Parathyroid adenoma (tissue), 2 donors: Measurements from ENCODE around the gene ACAD8.
A peak's percentile ranks its signal among the peaks of the same experiment; 100 is the strongest.

Experiments
- H2AFZ ChIP-seq: fragments of 300-600 bp; sonication (generic); one replicate; pipeline ENCODE4 v1.7.0; 2017; ENCODE audit warnings: antibody characterized with exemption, mild to moderate bottlenecking
- H3K27ac ChIP-seq: fragments of 300-600 bp; sonication (generic); one replicate; pipeline ENCODE4 v1.7.0; 2017
- H3K27me3 ChIP-seq: fragments of 300-600 bp; sonication (generic); one replicate; pipeline ENCODE4 v1.7.0; 2017; ENCODE audit warnings: low read length; ENCODE audit not compliant: control insufficient read depth, insufficient read depth
- H3K36me3 ChIP-seq: fragments of 300-600 bp; sonication (generic); one replicate; pipeline ENCODE4 v1.7.0; 2017; ENCODE audit warnings: low read length; ENCODE audit not compliant: control insufficient read depth, insufficient read depth
- H3K4me1 ChIP-seq: fragments of 300-600 bp; sonication (generic); one replicate; pipeline ENCODE4 v1.7.0; 2017; ENCODE audit warnings: control low read depth
- H3K4me2 ChIP-seq: fragments of 300-600 bp; sonication (generic); one replicate; pipeline ENCODE4 v1.7.0; 2017; ENCODE audit warnings: low read length
- H3K4me3 ChIP-seq: fragments of 300-600 bp; sonication (generic); one replicate; pipeline ENCODE4 v1.7.0; 2017; ENCODE audit warnings: low read depth, low read length
- H3K79me2 ChIP-seq: fragments of 300-600 bp; sonication (generic); one replicate; pipeline ENCODE4 v1.7.0; 2017; ENCODE audit warnings: control low read depth
- H3K9ac ChIP-seq: fragments of 300-600 bp; sonication (generic); one replicate; pipeline ENCODE4 v1.7.0; 2017; ENCODE audit warnings: mild to moderate bottlenecking
- H3K9me3 ChIP-seq: fragments of 300-600 bp; sonication (generic); one replicate; pipeline ENCODE4 v1.7.0; 2017; ENCODE audit warnings: low read length; ENCODE audit not compliant: control insufficient read depth
- CTCF ChIP-seq: fragments of 300-600 bp; sonication (generic); IDR thresholded peaks from one replicate; pipeline ENCODE4 v1.7.0; 2017; ENCODE audit warnings: antibody characterized with exemption, mild to moderate bottlenecking
- donor health status: primary hyperparathyroidism.

Gene ACAD8

DNA sequence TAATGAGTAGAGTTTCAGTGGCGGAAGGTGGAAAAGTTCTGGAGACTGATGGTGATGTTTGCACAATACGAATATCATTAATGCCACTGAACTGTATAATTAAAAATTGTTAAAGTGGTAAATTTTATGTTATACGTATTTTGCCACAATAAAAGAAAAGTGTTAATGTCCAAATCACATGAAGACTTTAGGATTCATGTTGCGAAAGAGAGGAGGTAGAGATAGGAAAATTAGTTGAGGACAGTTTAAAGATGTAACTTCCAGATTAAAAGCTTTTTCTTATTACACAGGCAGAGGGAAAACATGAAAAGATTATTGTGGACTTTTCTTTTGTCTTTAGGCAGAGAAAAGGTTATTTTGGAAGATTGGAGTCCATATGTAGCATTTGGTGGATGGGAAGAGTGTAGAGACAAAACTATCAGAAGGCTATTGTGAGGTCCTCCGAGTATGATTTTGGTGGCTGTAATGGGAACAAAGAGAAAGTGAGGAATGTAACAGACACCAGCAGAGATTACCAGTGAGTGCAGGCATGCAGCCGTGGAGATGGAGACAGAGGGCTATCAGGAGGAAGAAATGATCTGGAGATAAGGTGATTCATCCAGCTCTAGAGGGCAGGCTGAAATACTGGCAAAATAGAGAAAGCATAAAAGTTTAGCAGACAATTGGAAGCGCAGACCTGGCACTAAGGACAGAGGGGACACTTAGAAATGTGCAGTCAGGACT, 16.4 kb upstream of the ACAD8 start:
- Histone ChIP-seq H3K27me3 (no peaks in the 10 kb centered on the region), H2AFZ (no peak overlapping the region), H3K79me2 (no peaks in the 10 kb centered on the region), H3K36me3 (no peaks in the 10 kb centered on the region), H3K9me3 (no peaks in the 10 kb centered on the region), H3K27ac (peak overlapping the region; percentile 63), H3K4me2 (no peak overlapping the region), H3K9ac (no peak overlapping the region), H3K4me3 (no peak overlapping the region), H3K4me1 (peaks cover 23% of the 10 kb centered on the region)
- TF ChIP-seq CTCF, result no peak

- H3K4me1 ChIP-seq, result peaks cover 22% of the 10 kb centered on the region
- no peaks in the 10 kb centered on the region for H3K27me3 ChIP-seq
- no peak overlapping the region for H3K9ac ChIP-seq
- no peaks in the 10 kb centered on the region for H3K9me3 ChIP-seq
- H3K4me2 ChIP-seq, result no peak overlapping the region
- H3K27ac ChIP-seq, result peak overlapping the region; percentile 63
- H2AFZ ChIP-seq, result no peak overlapping the region
- no peaks in the 10 kb centered on the region for H3K79me2 ChIP-seq
- H3K4me3 ChIP-seq, result no peak overlapping the region
- no peak for TF ChIP-seq CTCF
- H3K36me3 ChIP-seq, result no peaks in the 10 kb centered on the region
These were observed 15.8 kb upstream of the ACAD8 start for GRCh38 chr11:134237557-134237922.

DNA sequence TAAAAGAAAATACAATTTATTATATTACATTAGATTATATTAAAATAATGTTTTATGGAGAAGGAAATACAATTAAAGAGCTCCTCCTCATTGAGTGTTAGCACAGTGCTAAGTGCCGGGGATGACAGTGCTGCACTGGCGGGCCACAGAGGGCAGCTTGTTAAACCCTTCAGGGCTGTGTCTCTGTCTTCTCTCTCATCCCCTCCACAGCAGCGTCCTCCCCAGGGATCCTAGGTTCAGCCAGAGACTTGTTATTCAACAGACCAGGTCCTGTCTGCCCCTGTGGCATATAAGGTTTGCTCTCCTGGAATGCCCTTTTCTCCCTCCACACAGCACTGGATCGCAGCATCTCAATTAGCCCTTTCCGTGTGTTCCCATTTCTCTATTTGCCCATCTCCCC, 14.4 kb upstream of the ACAD8 start:
- no peak overlapping the region for H3K4me2 ChIP-seq
- H3K27ac ChIP-seq, result no peak overlapping the region
- no peak overlapping the region for H2AFZ ChIP-seq
- H3K9ac ChIP-seq, result no peak overlapping the region
- H3K27me3 ChIP-seq, result no peaks in the 10 kb centered on the region
- H3K36me3 ChIP-seq, result no peaks in the 10 kb centered on the region
- no peaks in the 10 kb centered on the region for H3K79me2 ChIP-seq
- no peaks in the 10 kb centered on the region for H3K9me3 ChIP-seq
- no peak overlapping the region for H3K4me3 ChIP-seq
- peaks cover 16% of the 10 kb centered on the region for H3K4me1 ChIP-seq
- no peak for TF ChIP-seq CTCF

- Histone ChIP-seq H3K27me3 (no peaks in the 10 kb centered on the region), H3K4me3 (no peak overlapping the region), H3K79me2 (no peaks in the 10 kb centered on the region), H3K9ac (no peak overlapping the region), H3K36me3 (no peaks in the 10 kb centered on the region), H3K4me2 (no peak overlapping the region), H3K4me1 (peaks cover 10% of the 10 kb centered on the region), H3K9me3 (no peaks in the 10 kb centered on the region), H2AFZ (no peak overlapping the region), H3K27ac (no peak overlapping the region)
- TF ChIP-seq CTCF, result no peak
These were observed 12.8 kb upstream of the ACAD8 start for GRCh38 chr11:134240592-134240991.

DNA sequence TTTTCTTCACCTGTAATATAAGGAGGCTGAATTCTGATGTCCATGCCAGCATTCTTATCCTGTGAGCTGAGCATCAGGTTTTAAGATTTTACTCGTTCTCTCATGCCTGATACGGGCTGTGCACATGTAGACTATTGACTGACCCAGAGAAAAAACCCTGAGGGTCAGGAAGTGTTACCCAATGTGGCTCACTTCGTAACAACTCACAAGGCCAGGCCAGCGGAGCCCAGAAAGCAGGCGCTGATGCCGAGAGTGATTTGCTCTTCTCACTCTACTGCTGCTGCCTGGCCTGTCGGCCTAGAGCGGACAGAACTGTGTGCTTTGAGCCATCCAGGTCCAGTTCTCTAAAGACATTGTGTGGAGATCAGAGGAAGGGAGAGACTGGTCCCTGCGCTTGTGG, 11.0 kb upstream of the ACAD8 start:
- Histone ChIP-seq H3K27me3 (no peaks in the 10 kb centered on the region), H3K9me3 (no peaks in the 10 kb centered on the region), H3K36me3 (no peaks in the 10 kb centered on the region), H3K4me1 (peaks cover 6% of the 10 kb centered on the region), H2AFZ (no peak overlapping the region), H3K27ac (no peak overlapping the region), H3K4me3 (no peak overlapping the region), H3K4me2 (no peak overlapping the region), H3K9ac (no peak overlapping the region), H3K79me2 (no peaks in the 10 kb centered on the region)
- no peak for TF ChIP-seq CTCF
